ENCODE measurements around the gene KRT31.
"Not testable (repeated sequence)": the region's sequence is repeated elsewhere in the genome, so short reads cannot be mapped to it uniquely, and the experiment has no call there.

KRT31 gene

DNA sequence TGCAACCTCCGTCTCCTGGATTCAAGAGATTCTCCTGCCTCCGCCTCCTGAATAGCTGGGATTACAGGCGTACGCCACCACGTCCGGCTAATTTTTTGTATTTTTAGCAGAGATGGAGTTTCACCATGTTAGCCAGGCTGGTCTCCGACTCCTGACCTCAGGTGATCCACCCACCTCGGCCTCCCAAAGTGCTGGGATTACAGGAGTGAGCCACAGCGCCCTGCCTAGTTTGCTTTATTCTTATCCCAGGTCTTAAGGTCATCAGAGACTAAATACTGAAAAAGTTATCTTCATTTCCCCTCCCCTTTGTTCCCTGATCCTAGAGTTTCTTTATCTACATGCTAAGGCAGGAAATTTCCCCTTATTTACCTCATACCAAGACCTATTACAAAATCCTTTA, 33.0 kb upstream of the KRT31 start:
- not testable (repeated sequence) for H3K27me3 ChIP-seq (ENCODE audit: low read depth, low read length); H3K4me1 ChIP-seq (ENCODE audit: control insufficient read depth in 1 of 2, insufficient read depth in 2 of 2, low read length in 2 of 2); H3K36me3 ChIP-seq (ENCODE audit: control insufficient read depth in 1 of 2, insufficient read depth in 2 of 2, low read length in 2 of 2)

DNA sequence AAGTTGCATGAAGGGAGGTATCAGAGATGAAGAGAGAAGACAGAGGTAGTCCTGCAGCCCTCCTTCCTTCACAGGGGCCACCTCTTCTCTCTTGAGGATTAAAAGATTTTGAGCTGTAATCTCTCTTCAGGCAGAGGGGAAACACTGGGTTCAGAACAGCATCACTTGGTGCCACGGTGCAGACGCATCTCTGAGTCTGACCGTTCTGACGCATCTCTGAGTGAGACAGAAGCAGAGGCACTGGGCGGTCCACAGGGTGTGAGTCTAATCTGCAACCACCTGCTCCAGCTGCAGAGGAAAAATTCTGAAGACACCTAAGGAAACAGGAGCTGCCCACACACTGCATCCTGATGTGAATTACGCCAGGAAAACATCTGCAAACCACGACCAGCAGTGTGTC, 32.3 kb upstream of the KRT31 start:
- no peaks in the 10 kb centered on the region for H3K4me1 ChIP-seq (ENCODE audit: control insufficient read depth in 1 of 2, insufficient read depth in 2 of 2, low read length in 2 of 2)
- H3K27me3 ChIP-seq (ENCODE audit: low read depth, low read length) = no peaks in the 10 kb centered on the region
- H3K36me3 ChIP-seq (ENCODE audit: control insufficient read depth in 1 of 2, insufficient read depth in 2 of 2, low read length in 2 of 2) = no peaks in the 10 kb centered on the region
- no peaks in the 10 kb centered on the region for H3K9me3 ChIP-seq (ENCODE audit: control insufficient read depth in 1 of 2, low read length in 2 of 2)
- no peak overlapping the region for H3K27ac ChIP-seq (ENCODE audit: low read length)
- H3K4me3 ChIP-seq (ENCODE audit: low read depth in 1 of 2, low read length in 2 of 2) = no peak overlapping the region

More for the DNA sequence above, 33.0 kb upstream of the KRT31 start:
- H3K9me3 ChIP-seq (ENCODE audit: control insufficient read depth in 1 of 2, low read length in 2 of 2); H3K27ac ChIP-seq (ENCODE audit: low read length); H3K4me3 ChIP-seq (ENCODE audit: low read depth in 1 of 2, low read length in 2 of 2): not testable (repeated sequence)

DNA sequence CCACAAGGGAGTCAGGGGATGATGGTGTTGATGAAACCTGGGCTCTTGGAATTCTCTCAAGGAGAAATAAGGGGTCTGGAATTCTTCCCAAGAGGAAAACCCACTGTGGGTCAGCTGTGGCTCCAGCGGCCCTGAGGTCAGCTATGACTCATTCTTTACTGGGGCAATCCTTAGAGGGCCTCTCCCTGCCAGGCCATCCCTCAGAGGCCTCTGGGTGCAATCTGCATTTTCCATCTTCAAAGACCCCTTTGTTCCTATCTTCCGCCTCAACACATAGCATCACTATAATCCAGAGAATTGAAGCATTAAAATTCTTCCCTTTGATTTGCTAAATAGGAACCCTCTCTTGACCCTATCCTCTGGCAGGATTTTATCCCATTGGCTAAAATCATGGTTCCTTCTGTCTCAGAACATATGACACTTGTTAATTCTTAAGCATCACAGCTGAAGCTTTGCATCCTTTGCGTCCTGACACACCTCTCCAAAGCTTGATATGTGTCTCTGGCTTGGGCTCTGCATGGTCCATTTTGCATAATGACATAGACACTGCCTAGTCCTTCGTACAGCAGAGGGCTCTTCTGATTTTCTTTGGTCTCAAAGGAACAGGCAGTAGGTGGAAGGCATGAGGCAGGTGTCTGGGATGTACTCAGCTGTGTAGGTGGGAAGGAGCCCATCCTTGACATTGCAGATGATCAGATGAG, 31.3 kb upstream of the KRT31 start:
- Histone ChIP-seq H3K27ac (ENCODE audit: low read length) (no peak overlapping the region), H3K9me3 (ENCODE audit: control insufficient read depth in 1 of 2, low read length in 2 of 2) (no peaks in the 10 kb centered on the region), H3K4me3 (ENCODE audit: low read depth in 1 of 2, low read length in 2 of 2) (no peak overlapping the region), H3K27me3 (ENCODE audit: low read depth, low read length) (no peaks in the 10 kb centered on the region), H3K4me1 (ENCODE audit: control insufficient read depth in 1 of 2, insufficient read depth in 2 of 2, low read length in 2 of 2) (no peaks in the 10 kb centered on the region), H3K36me3 (ENCODE audit: control insufficient read depth in 1 of 2, insufficient read depth in 2 of 2, low read length in 2 of 2) (no peaks in the 10 kb centered on the region)

DNA sequence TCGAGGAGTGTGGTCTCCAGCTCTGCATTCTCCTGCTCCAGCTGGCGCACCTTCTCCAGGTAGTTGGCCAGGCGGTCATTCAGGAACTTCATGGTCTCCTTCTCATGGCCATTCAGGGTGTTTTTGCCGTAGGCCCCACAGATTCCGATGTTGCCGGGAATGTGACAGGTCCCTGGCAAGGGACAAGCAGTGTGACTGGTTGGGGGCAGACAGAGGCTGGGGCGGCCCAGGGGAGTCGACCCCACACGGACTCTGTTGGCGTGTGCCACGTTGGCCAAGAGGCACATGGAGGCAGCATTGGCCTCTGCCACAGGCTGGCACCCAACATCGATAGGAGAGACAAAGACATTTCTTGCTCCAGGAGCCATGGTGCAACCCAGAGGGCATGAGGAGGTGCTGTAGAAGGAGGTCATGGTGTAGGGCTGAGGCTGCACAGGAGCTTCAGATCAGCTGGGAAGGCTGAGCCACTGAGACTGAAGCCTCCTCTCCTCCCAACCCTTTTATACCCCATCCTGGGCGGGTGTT, 26.8 kb upstream of the KRT31 start, which contains the start of gene KRT37:
KRT37 (minus strand) TSS at position 475 of the 525 bp plus-strand sequence; CDS start at position 413, 62 bp downstream.
- H3K27ac ChIP-seq (ENCODE audit: low read length) = no peak within 1 kb of the TSS
- H3K4me1 ChIP-seq (ENCODE audit: control insufficient read depth in 1 of 2, insufficient read depth in 2 of 2, low read length in 2 of 2) = no peaks in the 10 kb centered on the region
- H3K27me3 ChIP-seq (ENCODE audit: low read depth, low read length) = no peaks in the 10 kb centered on the region
- no peaks in the 10 kb centered on the region for H3K9me3 ChIP-seq (ENCODE audit: control insufficient read depth in 1 of 2, low read length in 2 of 2)
- H3K36me3 ChIP-seq (ENCODE audit: control insufficient read depth in 1 of 2, insufficient read depth in 2 of 2, low read length in 2 of 2) = no peaks in the 10 kb centered on the region
- no peak within 1 kb of the TSS for H3K4me3 ChIP-seq (ENCODE audit: low read depth in 1 of 2, low read length in 2 of 2)

- H3K27ac ChIP-seq (ENCODE audit: low read length); H3K27me3 ChIP-seq (ENCODE audit: low read depth, low read length); H3K36me3 ChIP-seq (ENCODE audit: control insufficient read depth in 1 of 2, insufficient read depth in 2 of 2, low read length in 2 of 2); H3K9me3 ChIP-seq (ENCODE audit: control insufficient read depth in 1 of 2, low read length in 2 of 2); H3K4me1 ChIP-seq (ENCODE audit: control insufficient read depth in 1 of 2, insufficient read depth in 2 of 2, low read length in 2 of 2); H3K4me3 ChIP-seq (ENCODE audit: low read depth in 1 of 2, low read length in 2 of 2): not testable (repeated sequence)
Measured at GRCh38 chr17:41422586-41422985, 25.2 kb upstream of the KRT31 start.

DNA sequence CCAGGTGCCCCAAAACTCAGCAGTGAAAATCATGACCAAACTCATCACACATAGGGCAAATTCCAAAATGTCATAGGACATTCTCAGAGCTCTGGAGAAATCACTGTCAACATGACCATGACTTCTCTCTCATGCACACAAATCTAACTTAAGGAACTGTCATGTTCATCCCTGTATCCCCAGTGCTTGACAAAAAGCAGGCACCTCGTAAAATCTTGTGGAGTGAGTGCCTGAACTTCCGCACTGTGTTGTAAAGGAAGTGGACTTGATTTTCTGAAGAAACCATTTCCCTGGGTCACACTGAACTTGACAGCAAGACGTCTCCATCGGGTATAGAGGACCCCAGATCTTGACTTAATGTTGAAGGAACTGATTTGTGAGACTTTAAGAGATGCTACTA, 24.2 kb upstream of the KRT31 start:
- H3K36me3 ChIP-seq (ENCODE audit: control insufficient read depth in 1 of 2, insufficient read depth in 2 of 2, low read length in 2 of 2) = no peaks in the 10 kb centered on the region
- H3K9me3 ChIP-seq (ENCODE audit: control insufficient read depth in 1 of 2, low read length in 2 of 2) = no peaks in the 10 kb centered on the region
- H3K4me1 ChIP-seq (ENCODE audit: control insufficient read depth in 1 of 2, insufficient read depth in 2 of 2, low read length in 2 of 2) = no peaks in the 10 kb centered on the region
- H3K27me3 ChIP-seq (ENCODE audit: low read depth, low read length) = no peaks in the 10 kb centered on the region
- H3K4me3 ChIP-seq (ENCODE audit: low read depth in 1 of 2, low read length in 2 of 2) = no peak overlapping the region
- H3K27ac ChIP-seq (ENCODE audit: low read length) = no peak overlapping the region

DNA sequence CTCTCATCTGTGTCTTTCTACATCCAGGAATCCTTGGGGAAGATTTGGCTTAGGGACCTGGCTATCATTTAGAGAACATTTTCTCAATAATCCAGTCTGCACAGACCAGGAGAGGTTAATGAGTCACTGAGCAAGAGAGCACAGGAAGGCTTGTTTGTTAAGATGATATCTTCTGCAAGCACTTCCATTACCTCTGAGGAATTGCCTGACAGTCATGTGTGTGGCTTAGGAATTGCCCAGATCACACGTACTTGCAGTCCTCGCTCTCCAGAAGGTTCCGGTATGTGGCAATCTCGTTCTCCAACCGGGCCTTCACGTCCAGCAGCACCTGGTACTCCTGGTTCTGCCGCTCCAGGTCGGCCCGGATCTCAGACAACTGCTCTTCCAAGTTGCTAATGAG, 23.7 kb upstream of the KRT31 start:
- H3K4me1 ChIP-seq (ENCODE audit: control insufficient read depth in 1 of 2, insufficient read depth in 2 of 2, low read length in 2 of 2) = no peaks in the 10 kb centered on the region
- H3K27ac ChIP-seq (ENCODE audit: low read length) = no peak overlapping the region
- no peaks in the 10 kb centered on the region for H3K9me3 ChIP-seq (ENCODE audit: control insufficient read depth in 1 of 2, low read length in 2 of 2)
- no peak overlapping the region for H3K4me3 ChIP-seq (ENCODE audit: low read depth in 1 of 2, low read length in 2 of 2)
- H3K36me3 ChIP-seq (ENCODE audit: control insufficient read depth in 1 of 2, insufficient read depth in 2 of 2, low read length in 2 of 2) = no peaks in the 10 kb centered on the region
- no peaks in the 10 kb centered on the region for H3K27me3 ChIP-seq (ENCODE audit: low read depth, low read length)

GRCh38 chr17:41420134-41420533, 22.7 kb upstream of the KRT31 start:
- no peak overlapping the region for H3K4me3 ChIP-seq (ENCODE audit: low read depth in 1 of 2, low read length in 2 of 2)
- no peaks in the 10 kb centered on the region for H3K9me3 ChIP-seq (ENCODE audit: control insufficient read depth in 1 of 2, low read length in 2 of 2)
- no peaks in the 10 kb centered on the region for H3K4me1 ChIP-seq (ENCODE audit: control insufficient read depth in 1 of 2, insufficient read depth in 2 of 2, low read length in 2 of 2)
- H3K27ac ChIP-seq (ENCODE audit: low read length) = no peak overlapping the region
- H3K36me3 ChIP-seq (ENCODE audit: control insufficient read depth in 1 of 2, insufficient read depth in 2 of 2, low read length in 2 of 2) = no peaks in the 10 kb centered on the region
- no peaks in the 10 kb centered on the region for H3K27me3 ChIP-seq (ENCODE audit: low read depth, low read length)

- H3K27me3 ChIP-seq (ENCODE audit: low read depth, low read length) = no peaks in the 10 kb centered on the region
- H3K27ac ChIP-seq (ENCODE audit: low read length) = no peak overlapping the region
- H3K36me3 ChIP-seq (ENCODE audit: control insufficient read depth in 1 of 2, insufficient read depth in 2 of 2, low read length in 2 of 2) = no peaks in the 10 kb centered on the region
- H3K4me3 ChIP-seq (ENCODE audit: low read depth in 1 of 2, low read length in 2 of 2) = no peak overlapping the region
- no peaks in the 10 kb centered on the region for H3K9me3 ChIP-seq (ENCODE audit: control insufficient read depth in 1 of 2, low read length in 2 of 2)
- no peaks in the 10 kb centered on the region for H3K4me1 ChIP-seq (ENCODE audit: control insufficient read depth in 1 of 2, insufficient read depth in 2 of 2, low read length in 2 of 2)
Measured at GRCh38 chr17:41419716-41420115, 22.3 kb upstream of the KRT31 start.

GRCh38 chr17:41418116-41418860, 20.9 kb upstream of the KRT31 start:
- Histone ChIP-seq H3K4me1 (ENCODE audit: control insufficient read depth in 1 of 2, insufficient read depth in 2 of 2, low read length in 2 of 2) (no peaks in the 10 kb centered on the region), H3K27ac (ENCODE audit: low read length) (no peak overlapping the region), H3K4me3 (ENCODE audit: low read depth in 1 of 2, low read length in 2 of 2) (no peak overlapping the region)

DNA sequence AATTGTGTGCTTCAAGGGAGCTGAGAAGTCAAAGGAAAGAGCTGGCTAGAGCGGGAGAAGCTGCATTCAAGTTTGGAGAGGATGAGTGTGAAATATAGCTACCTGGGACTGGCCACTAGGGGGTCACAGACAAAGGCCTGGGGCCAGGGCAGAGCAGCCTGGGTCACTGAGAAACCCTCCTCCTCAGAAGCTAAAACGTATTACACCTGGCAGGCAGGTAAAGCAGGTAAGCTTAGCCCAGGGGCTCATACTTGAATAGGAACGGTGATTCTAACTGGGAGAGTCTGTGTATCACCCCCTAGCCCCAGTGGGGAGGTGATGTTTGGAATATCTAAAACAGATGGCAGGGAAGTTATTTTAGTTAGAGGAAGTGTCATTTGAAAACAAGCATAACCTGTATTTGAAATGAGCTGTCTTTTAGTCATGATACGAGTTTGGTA, 20.2 kb upstream of the KRT31 start:
- Histone ChIP-seq H3K4me3 (ENCODE audit: low read depth in 1 of 2, low read length in 2 of 2) (no peak overlapping the region), H3K9me3 (ENCODE audit: control insufficient read depth in 1 of 2, low read length in 2 of 2) (no peaks in the 10 kb centered on the region), H3K4me1 (ENCODE audit: control insufficient read depth in 1 of 2, insufficient read depth in 2 of 2, low read length in 2 of 2) (no peaks in the 10 kb centered on the region), H3K27me3 (ENCODE audit: low read depth, low read length) (no peaks in the 10 kb centered on the region), H3K36me3 (ENCODE audit: control insufficient read depth in 1 of 2, insufficient read depth in 2 of 2, low read length in 2 of 2) (no peaks in the 10 kb centered on the region), H3K27ac (ENCODE audit: low read length) (no peak overlapping the region)

More at GRCh38 chr17:41418116-41418860, 20.9 kb upstream of the KRT31 start:
- Histone ChIP-seq H3K36me3 (ENCODE audit: control insufficient read depth in 1 of 2, insufficient read depth in 2 of 2, low read length in 2 of 2) (no peaks in the 10 kb centered on the region), H3K9me3 (ENCODE audit: control insufficient read depth in 1 of 2, low read length in 2 of 2) (no peaks in the 10 kb centered on the region), H3K27me3 (ENCODE audit: low read depth, low read length) (no peaks in the 10 kb centered on the region)
